ENCODE data around the gene MINPP1.
A peak's percentile ranks its signal among the peaks of the same experiment; 100 is the strongest.
"Not testable (repeated sequence)": the region's sequence is repeated elsewhere in the genome, so short reads cannot be mapped to it uniquely, and the experiment has no call there.

The MINPP1 gene

GRCh38 chr10:87504640-87505365 lies at the start of gene MINPP1:
Gene MINPP1 (plus strand): TSS chr10:87504893. CDS start chr10:87504916, 23 bp downstream.
- peak; percentile 81 to 88 (median 87) for DNase-seq (ENCODE audit: low read depth in 3 of 3)

DNA sequence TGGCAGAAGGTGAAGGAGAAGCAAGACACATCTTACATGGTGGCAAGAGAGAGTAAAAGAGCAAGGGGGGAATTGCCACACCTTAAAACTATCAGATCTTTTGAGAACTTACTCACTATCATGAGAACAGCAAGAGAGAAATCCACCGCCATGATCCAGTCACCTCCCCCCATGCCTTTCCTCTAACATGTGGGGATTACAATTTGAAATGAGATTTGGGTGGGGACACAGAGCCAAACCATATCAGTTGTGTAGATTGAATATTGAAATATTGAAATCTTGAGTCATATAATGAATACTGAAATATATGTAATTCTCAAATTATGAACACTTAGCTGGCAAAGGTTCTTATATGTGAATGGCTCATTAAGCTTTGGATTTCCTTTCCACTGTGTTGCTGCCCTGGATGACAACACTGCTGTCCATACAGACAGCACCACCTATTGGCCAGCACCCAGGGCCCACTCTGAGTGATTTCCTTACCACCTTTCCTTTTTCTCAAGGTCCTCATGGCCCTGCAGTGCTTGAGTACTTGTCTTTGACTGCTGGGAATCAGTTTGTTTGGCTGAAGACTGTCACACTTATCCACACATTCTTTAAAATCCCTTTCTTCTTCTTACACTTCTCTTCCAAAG lies 48.0 kb upstream of the MINPP1 start:
- DNase-seq (ENCODE audit: low read depth in 3 of 3) = not testable (repeated sequence)

DNA sequence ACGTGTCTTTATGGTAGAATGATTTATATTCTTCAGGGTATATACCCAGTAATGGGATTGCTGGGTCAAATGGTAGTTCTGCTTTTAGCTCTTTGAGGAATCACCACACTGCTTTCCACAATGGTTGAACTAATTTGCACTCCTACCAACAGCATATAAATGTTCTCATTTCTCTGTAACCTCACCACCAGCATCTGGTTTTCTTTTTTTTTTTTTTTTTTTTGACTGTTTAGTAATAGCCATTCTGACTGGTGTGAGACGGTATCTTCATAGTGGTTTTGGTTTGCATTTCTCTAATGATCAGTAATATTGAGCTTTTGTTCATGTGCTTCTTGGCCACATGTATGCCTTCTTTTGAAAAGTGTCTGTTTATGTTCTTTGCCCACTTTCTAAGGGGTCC lies 42.9 kb upstream of the MINPP1 start:
- DNase-seq (ENCODE audit: low read depth in 3 of 3) = not testable (repeated sequence)

GRCh38 chr10:87466849-87467248 lies 37.8 kb upstream of the MINPP1 start:
- not testable (repeated sequence) for DNase-seq (ENCODE audit: low read depth in 3 of 3)

DNA sequence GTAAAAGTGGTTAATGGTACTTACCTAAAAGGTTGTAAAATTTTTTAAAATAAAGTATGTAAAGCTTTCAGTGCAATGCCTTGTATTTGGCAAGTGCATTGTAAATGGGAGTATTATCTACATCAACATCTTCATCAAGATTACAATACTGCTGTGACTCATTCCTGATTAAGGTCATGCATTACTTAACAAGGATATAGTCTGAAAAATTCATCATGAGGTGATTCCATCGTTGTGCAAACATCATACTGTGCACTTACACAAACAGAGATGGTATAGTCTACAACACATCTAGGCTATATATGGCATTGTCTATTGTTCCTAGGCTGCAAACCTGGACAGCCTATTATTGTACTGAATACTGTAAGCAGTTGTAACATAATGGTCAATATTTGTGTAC lies 16.0 kb upstream of the MINPP1 start:
- DNase-seq (ENCODE audit: low read depth in 3 of 3) = not testable (repeated sequence)

DNA sequence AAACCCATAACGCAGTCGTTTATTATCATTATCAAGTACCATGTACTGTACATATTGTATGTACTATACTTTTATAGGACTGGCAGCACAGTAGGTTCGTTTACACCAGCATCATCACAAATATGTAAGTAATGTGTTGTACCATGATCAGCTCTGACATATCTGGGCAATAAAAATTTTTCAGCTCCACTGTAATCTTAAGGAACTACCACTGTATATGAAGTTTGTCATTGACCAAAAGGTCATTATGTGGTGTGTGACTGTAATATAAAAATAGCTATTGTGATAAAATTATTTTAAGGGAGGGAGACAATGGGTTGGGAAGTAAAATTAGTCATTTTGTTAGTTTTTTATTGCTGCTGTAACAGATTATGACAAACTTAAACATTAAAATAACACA lies 14.4 kb upstream of the MINPP1 start:
- DNase-seq (ENCODE audit: low read depth in 3 of 3) = not testable (repeated sequence)

GRCh38 chr10:87492450-87492849 lies 12.2 kb upstream of the MINPP1 start:
- DNase-seq (ENCODE audit: low read depth in 3 of 3) = not testable (repeated sequence)

DNA sequence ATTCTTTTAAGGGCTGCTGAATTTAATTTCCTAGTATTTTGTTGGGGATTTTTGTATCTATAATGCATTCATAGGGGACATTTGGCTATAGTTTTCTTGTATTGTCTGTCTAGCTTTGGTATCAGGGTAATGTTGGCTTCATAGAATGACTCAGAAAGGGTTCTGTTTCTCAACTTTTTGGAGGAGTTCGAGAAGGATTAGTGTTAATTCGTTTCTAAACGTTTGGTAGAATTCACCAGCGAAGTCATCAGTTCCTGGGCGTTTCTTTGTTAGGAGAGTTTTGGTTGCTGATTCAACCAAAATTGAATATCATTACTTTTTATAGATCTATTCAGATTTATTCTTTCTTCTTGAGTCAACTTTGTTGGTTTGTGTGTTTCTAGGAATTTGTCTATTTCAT lies 9.2 kb upstream of the MINPP1 start:
- DNase-seq (ENCODE audit: low read depth in 3 of 3) = not testable (repeated sequence)

- not testable (repeated sequence) for DNase-seq (ENCODE audit: low read depth in 3 of 3)
Observed at GRCh38 chr10:87497386-87497785, 7.3 kb upstream of the MINPP1 start.

DNA sequence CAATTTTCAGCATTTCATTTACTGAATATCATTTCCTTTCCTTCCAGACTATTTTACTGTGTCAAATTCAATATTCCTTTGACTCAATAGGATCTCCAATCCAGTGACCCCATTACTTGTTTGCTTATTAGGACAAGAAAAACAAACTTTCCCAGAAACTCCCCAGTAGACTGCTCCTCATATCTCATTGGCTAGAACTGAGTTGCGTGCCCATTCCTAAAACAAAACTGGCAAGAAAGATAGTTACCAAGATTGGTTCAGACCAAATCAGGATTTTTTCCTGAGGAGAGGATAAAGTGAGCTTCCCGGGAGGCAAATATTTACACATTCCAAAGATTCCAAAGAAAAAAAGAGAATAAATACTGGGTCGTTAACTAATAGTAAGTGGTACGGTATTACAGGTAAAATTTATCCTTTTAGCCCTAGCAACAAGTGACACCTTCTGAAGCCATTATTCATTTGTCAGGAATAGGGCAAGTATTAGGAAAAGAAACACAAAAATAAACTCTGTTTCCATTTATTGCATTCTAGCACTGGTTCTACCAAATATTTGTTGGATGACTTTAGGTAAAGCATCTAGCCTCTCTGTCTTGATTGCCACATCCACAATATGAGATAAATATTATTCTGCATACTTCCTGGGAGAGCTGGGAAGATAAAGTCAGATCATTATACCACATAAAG lies 6.4 kb upstream of the MINPP1 start:
- not testable (repeated sequence) for DNase-seq (ENCODE audit: low read depth in 3 of 3)

- no peak for DNase-seq (ENCODE audit: low read depth in 3 of 3)
Observed at GRCh38 chr10:87500646-87501048, 4.0 kb upstream of the MINPP1 start.

- no peak for DNase-seq (ENCODE audit: low read depth in 3 of 3)
Observed at GRCh38 chr10:87503401-87503800, 1.3 kb upstream of the MINPP1 start.

DNA sequence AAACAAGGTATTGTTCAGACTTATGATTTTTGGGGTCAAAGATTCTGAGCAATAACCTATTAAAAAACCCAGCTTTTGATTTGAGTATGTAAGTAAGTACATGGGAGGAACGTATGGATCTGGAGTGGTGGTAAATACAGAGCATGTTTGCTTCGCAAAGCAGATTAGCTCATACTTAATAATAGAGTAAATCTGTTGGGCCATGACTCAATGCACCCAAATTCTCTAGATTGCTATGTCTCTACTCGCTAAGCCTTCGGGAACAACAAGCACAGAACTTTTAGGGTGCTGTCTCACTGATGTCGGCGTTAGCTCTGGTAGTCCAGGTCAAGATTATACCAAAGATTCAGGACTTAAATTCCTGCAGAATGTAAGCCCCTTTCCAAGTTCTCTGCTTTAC lies 807 bp upstream of the MINPP1 start:
- no peak for DNase-seq (ENCODE audit: low read depth in 3 of 3)

- DNase-seq (ENCODE audit: low read depth in 3 of 3) = no peak
Observed at GRCh38 chr10:87504307-87504639, 420 bp upstream of the MINPP1 start.

GRCh38 chr10:87505366-87506111 lies 846 bp downstream of the MINPP1 start:
- peak; percentile 17 to 26 (median 20) for DNase-seq (ENCODE audit: low read depth in 3 of 3)

GRCh38 chr10:87506956-87507355 lies 2.3 kb downstream of the MINPP1 start:
- DNase-seq (ENCODE audit: low read depth in 3 of 3) = no peak

DNA sequence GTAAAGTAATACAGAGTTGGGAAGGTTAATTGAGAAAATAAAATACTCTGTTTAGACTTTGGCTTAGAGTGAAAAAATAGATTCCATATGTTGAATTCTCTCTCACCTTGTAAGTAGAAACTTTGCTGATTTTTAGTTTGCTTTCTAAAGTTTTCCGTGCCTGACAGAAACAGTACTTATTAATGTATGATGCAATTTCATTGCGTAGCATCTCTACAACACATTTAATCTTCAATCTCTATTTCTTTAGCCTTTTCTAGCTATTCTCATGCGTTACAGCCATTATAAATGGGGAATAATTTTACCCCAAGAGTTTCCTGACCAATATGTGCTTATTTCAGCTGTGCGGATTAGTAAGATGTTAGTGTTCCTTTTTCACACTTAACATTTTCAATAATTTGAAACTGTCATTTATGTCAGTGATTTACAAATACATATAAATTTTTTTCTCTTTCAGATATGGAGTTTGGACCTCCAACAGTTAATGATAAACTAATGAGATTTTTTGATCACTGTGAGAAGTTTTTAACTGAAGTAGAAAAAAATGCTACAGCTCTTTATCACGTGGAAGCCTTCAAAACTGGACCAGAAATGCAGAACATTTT lies 3.3 kb downstream of the MINPP1 start:
- no peak for DNase-seq (ENCODE audit: low read depth in 3 of 3)

GRCh38 chr10:87508837-87509236 lies 4.1 kb downstream of the MINPP1 start:
- no peak for DNase-seq (ENCODE audit: low read depth in 3 of 3)

- no peak for DNase-seq (ENCODE audit: low read depth in 3 of 3)
Observed at GRCh38 chr10:87510025-87510424, 5.3 kb downstream of the MINPP1 start.

DNA sequence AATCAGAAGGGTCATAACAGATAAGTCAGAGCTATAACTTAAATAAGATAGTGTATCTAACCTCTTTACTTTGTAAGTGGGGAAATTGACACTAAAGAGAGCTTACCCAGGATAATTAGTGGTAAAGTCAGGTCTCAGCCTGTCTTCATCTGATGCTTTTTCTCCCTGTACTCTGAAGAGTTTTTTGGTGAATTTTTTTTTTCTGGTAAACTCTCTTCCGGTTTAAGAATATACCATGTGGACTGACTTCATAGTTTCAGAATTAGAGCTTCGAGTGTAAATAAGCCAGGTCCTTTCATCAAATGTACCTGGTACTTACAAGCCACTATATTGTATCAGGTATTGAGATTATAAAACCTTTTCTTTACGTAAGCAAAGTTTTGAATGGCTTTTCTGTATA lies 6.8 kb downstream of the MINPP1 start:
- DNase-seq (ENCODE audit: low read depth in 3 of 3) = no peak

DNA sequence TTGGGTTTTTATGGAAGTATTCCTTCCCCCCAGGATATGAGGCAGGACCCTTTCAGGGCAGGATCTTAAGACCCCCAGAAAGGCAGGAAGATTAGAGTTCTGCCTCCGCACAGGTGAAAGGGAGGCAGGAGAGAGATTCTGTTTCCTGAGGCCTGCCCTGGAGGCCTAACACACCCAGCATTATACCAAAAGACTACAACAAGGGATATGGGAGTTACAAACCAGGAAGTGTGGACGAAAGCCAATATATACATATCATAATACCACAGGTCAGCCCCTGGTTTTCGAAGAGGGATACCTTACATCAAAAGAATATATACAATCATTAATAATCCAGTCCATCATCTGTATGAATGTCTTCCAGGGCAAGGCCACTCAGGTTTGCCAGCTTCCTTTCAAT lies 14.2 kb downstream of the MINPP1 start:
- no peak for DNase-seq (ENCODE audit: low read depth in 3 of 3)

GRCh38 chr10:87519582-87519981 lies 14.9 kb downstream of the MINPP1 start:
- no peak for DNase-seq (ENCODE audit: low read depth in 3 of 3)
